Renal cortex interstitium (tissue), 11 donors: ENCODE results near the gene ZNF366. TPM values are rescaled to one million over a fixed set of nuclear protein-coding genes. Genes with fewer than 3 reads are reported as not detected.

ENCODE experiments used
- DNase-seq, 11 donors: peaks; one replicate each; pipeline ENCODE4 v3.0.0-alpha.2; 2013; ENCODE audit warnings: low read depth in 9 of 11, low spot score in 4 of 11; ENCODE audit errors: extremely low read depth in 1 of 11
- polyA plus RNA-seq, 3 donors: library from polyadenylated mRNA; unstranded; fragments of 120-200 nt; gene quantifications; one replicate each; pipeline ENCODE4 v1.2.1, GENCODE V29; 2013; ENCODE audit not compliant: insufficient read length in 3 of 3

Gene ZNF366
- polyA plus RNA-seq, 3 donors = 3.5 to 4.2 (median 3.8) TPM

- no peak for DNase-seq
These were observed 33.1 kb downstream of the ZNF366 start for GRCh38 chr5:72474046-72474500.

DNA sequence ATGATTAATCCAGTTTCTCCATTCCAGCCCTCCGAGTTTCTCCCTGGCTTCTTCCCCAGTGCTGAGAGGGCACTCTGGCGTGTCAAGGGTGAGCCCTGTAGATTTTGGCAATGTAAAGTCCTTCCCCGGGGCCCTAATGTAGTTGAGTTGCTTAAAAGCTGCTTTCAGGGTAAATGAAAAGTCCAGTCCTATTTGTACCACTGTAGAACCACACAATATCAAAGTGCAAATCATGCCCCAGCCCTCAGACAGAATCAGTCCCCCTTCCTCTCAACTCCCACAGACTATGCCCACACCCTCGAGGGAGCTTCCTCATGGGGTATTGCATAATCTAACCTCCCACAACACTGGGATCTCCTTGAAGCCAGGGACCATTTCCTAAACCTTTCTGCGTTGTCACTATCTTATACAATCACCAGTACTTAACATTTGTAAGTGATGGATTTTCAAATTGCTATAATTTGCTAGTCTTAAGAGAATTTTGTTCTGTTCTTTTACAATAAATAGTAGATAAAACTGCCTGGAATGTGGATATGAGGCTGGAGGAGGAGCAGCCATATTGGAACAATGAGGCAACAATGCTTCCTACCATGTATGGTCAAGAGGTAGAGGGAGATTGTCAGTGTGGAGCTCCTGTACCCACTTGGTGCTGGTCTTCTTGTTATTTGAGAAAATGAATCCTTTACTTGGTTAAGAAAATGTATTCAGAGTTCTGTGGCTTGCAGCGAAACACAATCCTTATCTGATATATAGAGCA is 34.4 kb downstream of the ZNF366 start:
- DNase-seq = no peak

- no peak for DNase-seq
These were observed 35.2 kb downstream of the ZNF366 start for GRCh38 chr5:72472031-72472430.

GRCh38 chr5:72470826-72471225 is 36.4 kb downstream of the ZNF366 start:
- no peak for DNase-seq

DNA sequence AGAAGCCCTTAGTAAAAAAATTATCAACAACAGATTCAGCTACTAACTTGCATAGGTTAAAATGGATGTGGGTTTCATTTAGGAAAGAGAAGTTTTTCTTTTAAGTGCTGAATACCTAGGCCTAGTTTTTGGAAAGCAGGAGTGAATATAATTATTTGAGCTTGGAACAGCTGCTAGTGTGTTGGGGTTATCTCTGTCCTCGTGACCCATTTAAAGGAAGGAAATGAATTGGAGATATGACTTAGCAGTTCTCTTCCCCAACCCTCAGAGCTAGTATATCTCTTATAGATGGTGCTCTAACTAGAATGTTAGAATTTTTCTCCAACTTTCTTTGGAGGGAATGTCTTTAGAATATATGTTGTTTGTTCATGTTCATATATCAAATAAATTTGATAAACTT is 38.6 kb downstream of the ZNF366 start:
- DNase-seq = no peak

GRCh38 chr5:72468024-72468423 is 39.2 kb downstream of the ZNF366 start:
- no peak for DNase-seq

- no peak for DNase-seq
These were observed 39.7 kb downstream of the ZNF366 start for GRCh38 chr5:72467461-72467860.

- DNase-seq = no peak
These were observed 41.3 kb downstream of the ZNF366 start for GRCh38 chr5:72465601-72466563.

DNA sequence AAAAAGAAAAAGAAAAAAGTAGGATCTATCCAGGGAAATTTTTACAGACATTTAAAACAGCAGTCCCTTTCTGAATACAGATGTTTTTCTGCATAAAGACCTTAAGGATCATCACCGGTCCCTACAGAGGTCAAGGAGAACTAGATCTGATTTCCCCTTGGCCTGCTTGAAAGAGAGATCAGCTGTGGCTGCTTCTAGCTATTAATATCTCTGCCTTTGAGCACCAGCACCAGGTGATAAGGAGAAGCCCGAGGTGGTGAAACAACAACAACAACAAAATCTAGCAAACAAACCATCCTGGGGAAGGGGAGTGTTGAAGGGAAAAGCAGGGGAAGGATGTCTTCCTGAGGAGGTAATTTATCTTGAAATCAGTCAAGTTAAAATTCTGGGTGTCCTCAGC is 42.1 kb downstream of the ZNF366 start:
- no peak for DNase-seq

- DNase-seq = no peak
These were observed 43.1 kb downstream of the ZNF366 start for GRCh38 chr5:72464071-72464470.

GRCh38 chr5:72463449-72464052 is 43.7 kb downstream of the ZNF366 start:
- DNase-seq = no peak

DNA sequence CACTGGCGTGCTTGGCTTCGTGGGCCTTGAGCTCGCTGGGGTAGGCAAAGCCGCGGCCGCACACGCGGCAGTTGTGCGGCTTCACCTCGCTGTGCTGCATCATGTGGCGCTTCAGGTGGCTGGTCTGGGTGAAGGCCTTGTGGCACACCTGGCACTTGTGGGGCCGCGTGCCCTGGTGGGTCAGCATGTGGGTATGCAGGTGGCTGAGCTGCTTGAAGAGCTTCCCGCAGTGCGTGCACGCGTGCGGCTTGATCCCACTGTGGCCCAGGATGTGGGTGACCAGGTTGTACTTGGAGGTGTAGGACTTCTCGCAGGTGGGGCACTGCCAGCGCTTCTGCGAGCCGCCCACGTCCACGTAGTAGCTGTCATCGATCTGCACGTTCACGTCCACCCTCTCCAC is 46.8 kb downstream of the ZNF366 start:
- no peak for DNase-seq

DNA sequence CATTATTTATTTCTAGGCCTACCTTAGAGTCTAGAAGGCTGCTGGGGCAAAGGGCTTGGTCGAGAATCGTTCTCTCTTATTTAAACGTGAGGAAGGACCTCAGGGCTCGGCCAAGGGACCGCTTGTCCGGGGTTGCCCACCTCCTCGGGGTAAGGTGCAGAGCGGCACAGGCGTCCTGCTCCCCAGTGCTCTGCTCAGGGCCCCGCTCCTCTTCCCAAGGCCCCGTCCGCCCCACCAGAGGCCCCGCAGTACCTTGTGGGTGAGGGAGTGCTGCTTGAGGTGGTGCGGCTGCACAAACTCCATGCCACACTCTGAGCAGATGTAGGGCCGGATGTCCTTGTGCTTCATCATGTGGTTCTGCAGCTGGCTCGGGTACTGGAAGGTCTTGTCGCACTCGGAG is 47.3 kb downstream of the ZNF366 start:
- no peak for DNase-seq

DNA sequence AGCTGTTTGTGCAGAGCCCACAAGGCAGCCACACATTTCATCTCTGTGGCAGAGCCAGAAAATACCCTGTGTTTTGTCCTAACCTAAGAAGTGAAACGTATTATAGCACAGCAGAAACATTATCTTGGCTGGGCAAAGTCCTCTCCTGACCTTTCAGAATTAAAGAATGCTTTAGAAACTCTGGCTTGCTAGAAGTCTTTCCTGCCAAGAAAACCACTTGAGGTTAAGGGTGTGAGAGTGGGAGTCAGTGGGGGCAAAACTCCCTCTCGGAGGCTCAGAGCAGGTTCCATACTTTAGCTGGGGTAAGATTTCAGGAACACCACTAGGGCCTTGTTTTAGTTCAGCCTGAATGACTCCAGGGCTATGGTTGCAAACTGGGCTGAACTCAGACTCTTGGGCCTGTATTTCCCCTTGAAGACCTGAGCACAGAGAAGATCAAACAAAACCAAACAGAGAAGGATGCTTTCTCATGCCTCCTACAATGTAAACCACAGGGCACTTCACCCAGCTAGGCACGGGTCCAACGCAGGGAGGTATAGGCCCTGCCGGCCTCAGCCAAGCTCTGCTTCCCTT is 48.0 kb downstream of the ZNF366 start:
- DNase-seq = peak in 4 of 11 donors; percentile 22 to 44 (median 38)

GRCh38 chr5:72458407-72458806 is 48.8 kb downstream of the ZNF366 start:
- DNase-seq = no peak

DNA sequence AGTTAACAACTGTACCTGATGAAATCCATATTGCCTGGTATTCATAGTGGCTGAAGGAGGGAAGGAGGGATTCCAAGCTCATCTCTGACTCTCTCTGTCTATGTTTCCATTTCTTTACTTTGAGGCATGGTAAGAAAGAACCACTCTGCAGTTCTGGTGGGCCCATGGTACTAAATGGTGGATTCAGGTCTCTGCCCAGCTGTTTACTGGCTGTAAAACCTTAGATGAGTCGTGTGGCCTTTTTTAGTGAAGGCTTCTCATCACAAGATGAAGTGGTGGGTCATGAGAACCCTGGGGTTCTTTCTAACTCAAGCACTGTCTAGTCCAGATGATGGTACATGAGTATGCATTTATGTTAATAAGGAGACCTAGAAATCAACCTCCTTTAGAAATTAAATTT is 49.7 kb downstream of the ZNF366 start:
- no peak for DNase-seq

DNA sequence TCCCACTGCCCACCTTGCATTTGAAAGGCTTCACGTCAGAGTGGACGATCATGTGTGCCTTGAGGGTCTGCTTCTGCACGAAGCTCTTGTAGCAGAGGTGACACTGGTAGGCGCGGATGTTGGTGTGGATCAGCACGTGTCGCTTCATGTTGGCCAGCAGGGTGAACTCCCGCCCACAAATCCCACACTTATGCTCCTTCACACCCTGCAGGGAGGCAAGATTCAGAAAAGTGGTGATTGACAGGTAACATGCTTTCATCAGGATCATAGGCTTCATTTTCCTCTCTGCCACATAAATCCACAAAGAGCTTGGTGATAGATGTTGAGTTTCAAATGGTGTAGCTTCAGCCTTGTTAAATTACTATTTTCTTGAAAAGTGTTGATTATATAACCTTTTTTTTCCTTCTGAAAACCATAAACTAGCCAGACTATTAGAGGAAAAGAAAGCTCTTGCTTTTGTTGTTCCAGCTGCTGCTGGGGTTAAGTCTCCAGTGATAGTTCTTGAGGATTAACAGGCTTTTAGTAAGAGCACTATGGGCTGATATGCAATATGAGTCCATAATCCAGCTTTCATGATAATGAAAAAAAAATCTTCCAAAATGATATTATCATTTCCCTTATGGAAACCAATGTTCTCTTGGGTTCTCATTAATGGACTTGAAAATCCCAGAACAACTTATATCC is 50.7 kb downstream of the ZNF366 start:
- no peak for DNase-seq

GRCh38 chr5:72455476-72455875 is 51.7 kb downstream of the ZNF366 start:
- no peak for DNase-seq

DNA sequence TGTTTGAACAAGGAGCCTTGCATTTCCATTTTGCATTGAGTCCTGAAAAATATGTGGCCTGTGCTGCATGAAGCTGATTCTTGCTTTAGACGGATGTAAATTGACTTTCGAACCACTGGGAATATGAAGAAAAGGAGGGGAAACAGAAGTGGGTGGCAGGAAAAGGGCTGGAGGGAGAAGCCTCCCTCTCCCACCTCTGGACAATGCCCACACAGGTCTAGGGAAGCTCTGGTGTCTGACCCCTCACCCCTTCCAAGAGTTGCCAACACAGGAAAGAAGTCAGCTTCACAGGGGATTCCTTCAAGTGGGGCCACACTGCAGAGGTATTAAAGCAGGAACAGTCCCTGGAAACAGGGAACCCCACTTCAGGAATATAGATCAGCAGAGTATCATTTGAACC is 52.2 kb downstream of the ZNF366 start:
- no peak for DNase-seq
